H1 (cell line): ENCODE results near the gene POMP. TPM values are rescaled to one million over a fixed set of nuclear protein-coding genes. Genes with fewer than 3 reads are reported as not detected.

Experiments used
- ATF3 ChIP-seq: IDR thresholded peaks from 2 replicates; pipeline ENCODE4 v1.6.1; 2011; ENCODE audit warnings: low read depth, mild to moderate bottlenecking, low read length; ENCODE audit not compliant: insufficient read depth
- CEBPB ChIP-seq: IDR thresholded peaks from 2 replicates; pipeline ENCODE4 v1.6.1; 2012; ENCODE audit warnings: low read depth, low read length
- CHD7 ChIP-seq: fragments of 300-600 bp; sonication (generic); IDR thresholded peaks from 2 replicates; pipeline ENCODE4 v1.7.1; 2012; ENCODE audit warnings: low read length, moderate library complexity, mild to moderate bottlenecking, inconsistent platforms; ENCODE audit not compliant: insufficient replicate concordance
- EP300 ChIP-seq, 2 experiments: IDR thresholded peaks; 1 replicate in 1 of 2; 2 replicates in 1 of 2; pipeline ENCODE4 v1.6.1; 2011 to 2012; ENCODE audit warnings: low read depth in 2 of 2, low read length in 2 of 2, mild to moderate bottlenecking in 2 of 2, borderline replicate concordance in 1 of 2, inconsistent platforms in 1 of 2, moderate library complexity in 1 of 2
- RXRA ChIP-seq: IDR thresholded peaks from 2 replicates; pipeline ENCODE4 v1.6.1; 2011; ENCODE audit warnings: low read depth, mild to moderate bottlenecking, low read length, moderate library complexity; ENCODE audit not compliant: insufficient read depth
- SP2 ChIP-seq: IDR thresholded peaks from 2 replicates; pipeline ENCODE4 v1.6.1; 2012; ENCODE audit warnings: mild to moderate bottlenecking, low read length, inconsistent platforms
- TBP ChIP-seq: IDR thresholded peaks from 2 replicates; pipeline ENCODE4 v1.6.1; 2011; ENCODE audit warnings: low read depth, low read length, improper control_type of control experiment
- polyA plus RNA-seq, 7 experiments: library from polyadenylated mRNA; depleted of rRNA in 3 of 7; stranded (reverse) in 5 of 7; unstranded in 2 of 7; fragments of >200 nt in 5 of 7; fragments of 200-250 nt in 2 of 7; gene quantifications; 1 replicate in 5 of 7; 2 replicates in 1 of 7; 4 replicates in 1 of 7; pipeline versions ENCODE4 v1.2.1 to v1.2.3, GENCODE V29; 2011 to 2013; ENCODE audit warnings: missing spikeins in 2 of 7, mixed read lengths in 2 of 7
- total RNA-seq: library from RNA; stranded (reverse); fragmentation: NEBNext Ultra II Directional; extraction: Animal tissue kit (Norgen Biotek cat#: 25700); gene quantifications from 2 replicates; pipeline ENCODE4 v1.2.1, GENCODE V29; 2021

POMP gene
- total and polyA plus RNA-seq, 2 of the 8 experiments (the other 6 are each of a cell fraction or from before 2014, with no cell fraction given): 38.4 to 115 TPM

- TF ChIP-seq CHD7: no peak
- TF ChIP-seq ATF3: no peak
- no peak for TF ChIP-seq SP2
- TF ChIP-seq RXRA: no peak
- TF ChIP-seq CEBPB: no peak
- TF ChIP-seq TBP: no peak
- TF ChIP-seq EP300 (IDR thresholded peaks at IDR 0.05; ENCODE audit: borderline replicate concordance in 1 of 2, low read depth in 2 of 2, low read length in 2 of 2): no peak
These were observed 21.6 kb downstream of the POMP start (continued) for GRCh38 chr13:28680541-28680940.
